Coronary artery (tissue), 2 donors: ENCODE data around the gene C20orf144.
A peak's percentile ranks its signal among the peaks of the same experiment; 100 is the strongest.

ENCODE experiments used
- DNase-seq: peaks from one replicate; pipeline ENCODE4 v3.0.0-alpha.2; 2017; ENCODE audit warnings: low spot score
- H3K27ac ChIP-seq, 2 donors: fragments of 200-600 bp; sonication (generic); one replicate each; pipeline ENCODE4 v1.5.1; 2016 to 2019
- H3K4me3 ChIP-seq: fragments of 200-600 bp; sonication (generic); 2 replicates; pipeline ENCODE4 v1.5.1; 2016; ENCODE audit warnings: mild to moderate bottlenecking, moderate library complexity
- TF ChIP-seq, protein P1 (sequence below): fragments of 200-600 bp; sonication (generic); IDR thresholded peaks from one replicate; pipeline ENCODE4 v1.5.1; 2019; ENCODE audit warnings: antibody characterized with exemption

The C20orf144 gene

GRCh38 chr20:33685328-33686099 lies 23.4 kb downstream of the C20orf144 start:
- TF ChIP-seq, protein P1, sequence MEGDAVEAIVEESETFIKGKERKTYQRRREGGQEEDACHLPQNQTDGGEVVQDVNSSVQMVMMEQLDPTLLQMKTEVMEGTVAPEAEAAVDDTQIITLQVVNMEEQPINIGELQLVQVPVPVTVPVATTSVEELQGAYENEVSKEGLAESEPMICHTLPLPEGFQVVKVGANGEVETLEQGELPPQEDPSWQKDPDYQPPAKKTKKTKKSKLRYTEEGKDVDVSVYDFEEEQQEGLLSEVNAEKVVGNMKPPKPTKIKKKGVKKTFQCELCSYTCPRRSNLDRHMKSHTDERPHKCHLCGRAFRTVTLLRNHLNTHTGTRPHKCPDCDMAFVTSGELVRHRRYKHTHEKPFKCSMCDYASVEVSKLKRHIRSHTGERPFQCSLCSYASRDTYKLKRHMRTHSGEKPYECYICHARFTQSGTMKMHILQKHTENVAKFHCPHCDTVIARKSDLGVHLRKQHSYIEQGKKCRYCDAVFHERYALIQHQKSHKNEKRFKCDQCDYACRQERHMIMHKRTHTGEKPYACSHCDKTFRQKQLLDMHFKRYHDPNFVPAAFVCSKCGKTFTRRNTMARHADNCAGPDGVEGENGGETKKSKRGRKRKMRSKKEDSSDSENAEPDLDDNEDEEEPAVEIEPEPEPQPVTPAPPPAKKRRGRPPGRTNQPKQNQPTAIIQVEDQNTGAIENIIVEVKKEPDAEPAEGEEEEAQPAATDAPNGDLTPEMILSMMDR = no peak
- Histone ChIP-seq H3K4me3 (peak overlapping the region; percentile 70), H3K27ac (peak overlapping the region in 1 of 2 donors; percentile 14)
- DNase-seq = no peak

- TF ChIP-seq, protein P1 = no peak
- Histone ChIP-seq H3K4me3 (peak within 1 kb of the TSS; percentile 70), H3K27ac (peak within 1 kb of the TSS; percentile 6 to 72)
- DNase-seq = peak; percentile 96
Observed at GRCh38 chr20:33686100-33686983, 24.2 kb downstream of the C20orf144 start, which contains the start of gene E2F1. Gene E2F1 (minus strand): TSS chr20:33686385. CDS start chr20:33686264, 121 bp downstream.

DNA sequence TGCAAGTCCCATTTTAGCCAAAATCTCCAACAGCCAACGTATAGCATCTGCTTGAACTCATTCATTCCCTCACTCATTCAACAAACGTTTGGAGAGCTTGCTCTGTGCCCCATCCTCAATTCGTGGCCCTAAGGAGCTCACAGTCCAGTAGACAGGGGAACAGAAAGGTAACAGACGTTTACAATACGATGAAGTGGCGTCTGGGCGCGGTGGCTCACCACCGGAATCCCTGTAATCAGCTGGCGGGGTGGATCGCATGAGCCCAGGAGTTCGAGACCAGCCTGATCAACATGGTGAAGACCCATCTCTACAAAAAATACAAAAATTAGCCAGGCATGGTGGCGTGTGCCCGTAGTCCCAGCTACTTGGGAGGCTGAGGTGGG lies 24.8 kb downstream of the C20orf144 start:
- DNase-seq = no peak
- Histone ChIP-seq H3K4me3 (peak overlapping the region; percentile 70), H3K27ac (peak overlapping the region in 1 of 2 donors; percentile 72)
- TF ChIP-seq, protein P1 = no peak

DNA sequence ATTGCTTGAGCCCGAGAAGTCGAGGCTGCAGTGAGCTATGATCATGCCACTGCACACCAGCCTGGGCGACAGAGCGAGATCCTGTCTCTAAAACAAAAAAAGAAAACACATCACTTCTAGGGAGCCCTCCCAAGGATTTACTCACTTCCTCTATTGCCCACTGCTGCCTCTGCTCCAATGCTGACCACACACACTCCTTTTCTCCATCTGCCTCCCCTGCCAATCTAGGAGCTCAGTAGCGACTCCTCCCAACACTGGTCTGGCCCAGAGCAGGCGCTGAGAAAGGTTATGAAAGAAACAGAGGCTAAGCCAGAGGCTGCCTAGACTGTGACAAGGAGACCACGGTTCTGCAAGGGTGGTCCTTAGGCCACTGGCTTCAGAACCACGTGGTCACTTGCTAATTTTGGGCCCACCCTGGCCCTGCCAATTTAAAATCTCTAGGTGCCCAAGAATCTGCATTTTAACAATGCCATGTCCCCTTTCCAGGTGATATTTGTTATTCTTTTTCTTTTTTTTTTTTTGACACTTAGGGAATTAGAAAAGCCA lies 25.3 kb downstream of the C20orf144 start:
- DNase-seq = no peak
- TF ChIP-seq, protein P1 = no peak
- Histone ChIP-seq H3K4me3 (no peak overlapping the region), H3K27ac (peak overlapping the region in 1 of 2 donors; percentile 72)

DNA sequence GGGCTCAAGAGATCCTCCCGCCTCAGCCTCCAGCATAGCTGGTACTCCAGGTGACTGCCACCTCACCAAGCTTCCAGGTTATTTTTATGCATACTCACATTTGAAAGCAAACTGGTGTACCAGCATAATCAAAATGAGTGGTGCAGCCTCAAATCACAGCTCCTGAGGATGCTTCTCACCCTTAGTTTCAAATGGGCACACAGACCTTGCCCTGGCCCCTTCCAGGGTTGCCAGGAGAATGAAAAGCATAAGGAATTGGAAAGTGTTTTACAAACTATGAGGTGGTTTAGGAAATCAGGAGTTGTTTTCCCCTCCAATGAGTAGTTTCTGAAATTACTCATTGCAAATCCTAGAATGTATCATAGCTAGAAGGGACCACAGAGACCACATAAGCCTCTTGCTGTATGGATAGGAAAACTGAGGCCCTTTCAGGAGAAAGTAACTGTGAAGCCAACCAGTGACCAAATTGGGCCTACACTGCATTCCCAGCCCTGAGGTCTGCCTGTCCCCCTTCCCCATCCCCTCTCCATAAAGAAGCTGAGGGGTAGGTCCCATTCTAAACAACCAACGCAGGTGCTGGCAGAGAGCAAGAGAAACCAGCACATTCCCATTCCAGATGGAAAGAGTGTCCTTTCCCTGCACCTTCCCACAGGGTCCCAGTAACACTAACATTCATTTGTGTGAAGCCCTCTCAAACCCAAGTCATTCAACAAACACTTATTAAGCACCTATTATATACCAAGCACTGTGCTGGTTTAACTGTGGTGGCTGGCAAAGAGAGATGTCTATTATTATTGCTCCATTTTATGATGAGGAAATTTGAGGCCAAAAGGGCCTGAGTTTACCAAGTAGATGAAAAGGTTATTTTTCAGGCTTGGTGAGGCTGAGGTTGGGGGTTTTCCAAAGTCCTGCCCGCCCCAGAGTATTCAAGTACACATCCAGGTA lies 26.1 kb downstream of the C20orf144 start:
- H3K4me3 ChIP-seq = no peak overlapping the region
- DNase-seq = no peak
- H3K27ac ChIP-seq = no peak overlapping the region
- TF ChIP-seq, protein P1 = no peak

DNA sequence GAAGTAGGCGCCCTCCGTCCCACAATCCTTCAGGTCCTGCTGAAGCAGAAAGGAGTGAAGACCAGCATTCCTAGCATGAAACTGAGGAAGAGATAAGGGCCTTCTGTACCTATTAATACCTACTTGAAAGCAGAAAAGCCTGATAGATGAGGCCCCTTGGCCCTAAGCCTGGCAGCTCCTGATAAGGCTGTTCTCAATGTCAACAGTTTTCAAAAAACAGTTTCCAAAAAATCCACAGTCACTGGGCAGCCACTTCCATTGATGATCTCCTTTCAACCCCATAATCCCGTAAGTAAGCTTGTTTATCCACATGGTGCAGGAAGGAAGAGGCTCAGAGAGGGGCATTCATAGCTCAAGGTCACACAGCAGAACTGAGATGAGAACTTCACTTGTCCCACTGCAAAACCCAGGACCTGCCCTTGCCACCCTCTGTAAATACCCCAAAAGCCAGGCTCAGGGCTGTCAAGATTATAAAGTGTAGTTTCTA lies 26.9 kb downstream of the C20orf144 start:
- no peak for DNase-seq
- TF ChIP-seq, protein P1 = no peak
- Histone ChIP-seq H3K27ac (no peak overlapping the region), H3K4me3 (no peak overlapping the region)
